GM18519 (cell line): ENCODE data around the gene BCKDHB.

Source experiments
- ATAC-seq: cut with Tn5 transposase; IDR thresholded peaks from one replicate; pipeline ENCODE4 v1.9.1; 2021; ENCODE audit warnings: mild to moderate bottlenecking, moderate library complexity; ENCODE audit not compliant: unreplicated experiment, low FRiP score

Gene BCKDHB

GRCh38 chr6:80319196-80319595 is 212.7 kb downstream of the BCKDHB start:
- no peak for ATAC-seq

DNA sequence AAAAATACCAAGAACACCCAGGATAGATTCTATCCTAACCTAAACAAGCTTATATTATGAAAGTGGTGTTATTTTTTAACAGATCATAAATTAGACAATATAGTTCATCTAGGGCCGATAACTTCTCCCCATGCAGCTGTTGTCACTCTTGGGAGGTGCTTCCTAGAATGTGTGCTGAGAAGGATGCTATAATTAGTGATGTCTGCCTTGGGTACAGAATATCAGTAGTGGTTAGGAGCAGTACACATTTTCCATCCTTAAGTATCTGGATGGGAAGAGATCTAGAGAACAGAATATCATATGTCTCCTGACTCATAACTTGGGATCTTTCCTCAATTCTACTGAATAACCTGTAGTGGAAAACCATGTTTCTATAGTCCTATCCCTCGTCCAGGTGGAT is 214.5 kb downstream of the BCKDHB start:
- ATAC-seq: no peak

DNA sequence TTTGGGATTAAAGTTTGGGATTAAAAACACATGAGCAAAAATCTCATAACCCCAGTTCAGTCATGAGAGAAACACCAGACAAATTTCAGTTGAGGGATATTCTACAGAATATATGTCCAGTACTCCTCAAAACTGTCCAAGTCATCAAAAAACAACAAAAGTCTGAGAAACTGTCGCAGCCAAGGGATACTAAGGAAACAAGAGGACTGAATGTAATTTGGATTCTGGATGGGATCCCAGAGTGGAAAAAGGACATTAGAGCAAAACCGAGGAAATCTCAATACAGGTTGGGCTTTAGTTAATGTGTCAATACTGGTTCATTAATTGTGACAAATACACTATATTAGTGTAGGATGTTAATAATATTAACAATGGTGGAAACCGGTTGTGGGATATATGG is 219.3 kb downstream of the BCKDHB start:
- ATAC-seq: no peak

DNA sequence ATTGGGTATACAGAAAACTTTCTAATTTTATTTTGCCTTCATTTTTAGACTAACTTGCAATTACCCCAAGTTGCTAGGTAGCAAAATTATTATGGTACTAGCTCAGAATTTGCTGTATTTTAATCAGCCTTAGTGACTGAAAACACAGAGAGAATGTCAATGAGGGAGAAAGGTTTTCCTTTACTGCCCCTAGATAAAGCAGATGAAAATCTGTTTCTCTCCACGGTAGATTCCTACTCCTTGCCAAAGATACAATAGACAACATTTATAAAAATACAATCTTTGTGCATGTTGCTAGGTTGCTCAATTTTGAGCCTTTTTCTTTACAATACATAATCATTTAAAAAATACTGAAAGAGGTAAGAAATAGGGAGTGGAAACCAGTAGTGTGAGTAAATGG is 222.2 kb downstream of the BCKDHB start:
- ATAC-seq: no peak

- ATAC-seq: no peak
Observed at GRCh38 chr6:80329496-80329895, 223.0 kb downstream of the BCKDHB start.

GRCh38 chr6:80330961-80331360 is 224.5 kb downstream of the BCKDHB start:
- no peak for ATAC-seq

GRCh38 chr6:80331522-80331921 is 225.1 kb downstream of the BCKDHB start:
- ATAC-seq: no peak

GRCh38 chr6:80331974-80332373 is 225.5 kb downstream of the BCKDHB start:
- ATAC-seq: no peak

GRCh38 chr6:80333342-80333741 is 226.9 kb downstream of the BCKDHB start:
- ATAC-seq: no peak

DNA sequence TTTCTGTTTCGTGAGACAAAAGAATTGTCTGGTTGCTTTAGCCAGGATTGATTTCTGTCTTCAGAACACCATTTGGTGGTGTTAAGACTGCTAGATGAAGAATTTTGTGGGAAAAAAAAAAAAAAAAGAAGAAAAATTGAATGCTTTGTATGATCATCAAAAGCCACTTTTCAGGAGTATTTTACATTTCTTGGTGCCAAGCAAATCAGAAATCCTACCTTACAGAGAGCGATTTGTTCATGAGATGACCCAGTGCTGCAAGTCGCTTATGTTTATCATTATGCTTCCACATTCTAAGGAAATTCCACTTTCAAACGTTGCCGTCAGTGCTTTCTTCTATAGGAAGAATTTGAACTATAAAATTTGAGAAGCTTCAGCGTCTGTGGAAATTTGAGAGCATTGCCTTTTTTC is 228.7 kb downstream of the BCKDHB start:
- no peak for ATAC-seq

GRCh38 chr6:80336911-80337310 is 230.4 kb downstream of the BCKDHB start:
- no peak for ATAC-seq

GRCh38 chr6:80338201-80338836 is 231.8 kb downstream of the BCKDHB start:
- no peak for ATAC-seq

GRCh38 chr6:80339421-80339820 is 232.9 kb downstream of the BCKDHB start:
- ATAC-seq: no peak

DNA sequence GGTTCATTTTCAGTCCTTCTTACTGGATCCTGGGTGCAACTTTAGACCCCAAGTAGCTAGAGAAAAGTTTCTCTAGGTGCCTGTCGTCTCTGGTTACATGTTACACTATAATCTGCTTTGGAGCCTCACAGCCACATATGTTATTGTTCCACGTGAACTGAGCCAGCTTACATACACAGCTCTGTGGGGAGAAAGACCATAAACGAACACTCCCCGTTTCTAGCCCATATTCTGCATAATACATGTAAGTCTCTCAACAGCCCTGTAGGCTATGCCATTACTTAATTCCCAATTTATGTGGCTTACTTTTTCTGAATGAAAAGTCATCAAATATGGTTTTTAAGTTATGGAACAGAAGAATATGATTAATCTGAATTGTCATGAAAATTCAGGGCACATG is 233.8 kb downstream of the BCKDHB start:
- no peak for ATAC-seq

GRCh38 chr6:80340686-80341085 is 234.2 kb downstream of the BCKDHB start:
- no peak for ATAC-seq

- ATAC-seq: no peak
Observed at GRCh38 chr6:80341330-80341729, 234.9 kb downstream of the BCKDHB start.

DNA sequence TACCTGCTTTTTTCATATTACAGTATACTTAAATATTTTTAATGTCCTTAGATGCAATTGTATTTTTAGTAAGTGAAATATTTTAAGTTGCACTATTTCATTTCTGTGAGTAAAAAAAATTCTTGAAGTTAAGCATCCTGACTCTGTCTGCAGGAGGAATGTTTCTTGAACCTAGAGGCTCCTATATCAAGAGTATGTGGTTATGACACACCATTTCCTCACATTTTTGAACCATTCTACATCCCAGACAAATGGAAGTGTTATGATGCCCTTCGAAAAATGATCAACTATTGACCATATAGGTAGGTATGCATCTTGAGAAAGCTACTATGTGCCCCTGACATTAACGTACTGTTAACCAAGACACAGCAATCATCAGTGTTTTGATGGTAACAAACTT is 237.0 kb downstream of the BCKDHB start:
- no peak for ATAC-seq

GRCh38 chr6:80347101-80347500 is 240.6 kb downstream of the BCKDHB start:
- no peak for ATAC-seq

DNA sequence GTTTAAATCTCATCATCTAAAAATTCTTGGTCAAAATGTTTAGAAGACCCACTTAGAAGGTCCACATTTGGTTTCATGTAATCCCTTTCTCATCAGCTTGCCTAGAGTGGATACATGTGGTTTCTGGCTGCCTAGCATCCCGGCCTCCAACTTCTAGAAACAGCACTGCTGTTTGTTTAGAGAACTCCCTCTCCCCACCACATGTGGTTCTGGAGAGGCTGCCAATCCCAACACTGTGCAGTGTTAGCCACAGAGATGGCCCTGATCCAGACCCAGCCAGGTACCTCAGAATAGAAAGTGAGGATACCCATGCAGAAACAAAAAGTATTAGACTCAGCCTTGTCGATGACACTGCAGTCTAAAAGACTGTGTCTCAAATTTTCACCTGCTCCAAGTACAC is 241.8 kb downstream of the BCKDHB start:
- ATAC-seq: no peak

DNA sequence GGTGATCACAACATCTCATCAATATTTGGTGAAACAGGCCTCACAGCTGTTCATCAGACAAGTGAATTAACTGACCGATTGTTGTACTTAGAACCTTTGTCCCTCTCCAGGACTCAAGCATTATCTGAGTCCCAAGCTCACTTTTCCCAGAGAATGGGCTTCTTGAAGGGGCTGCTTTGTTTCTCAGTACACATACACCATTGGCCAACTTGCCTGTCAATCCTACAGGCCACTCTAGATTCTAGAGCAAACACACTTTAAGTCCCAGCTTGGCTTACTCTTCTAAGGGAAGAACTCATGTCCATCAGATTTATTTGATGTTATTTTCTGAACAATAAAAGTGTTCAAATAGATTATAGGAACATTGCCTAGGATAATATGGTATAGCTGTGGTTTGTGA is 249.5 kb downstream of the BCKDHB start:
- no peak for ATAC-seq

DNA sequence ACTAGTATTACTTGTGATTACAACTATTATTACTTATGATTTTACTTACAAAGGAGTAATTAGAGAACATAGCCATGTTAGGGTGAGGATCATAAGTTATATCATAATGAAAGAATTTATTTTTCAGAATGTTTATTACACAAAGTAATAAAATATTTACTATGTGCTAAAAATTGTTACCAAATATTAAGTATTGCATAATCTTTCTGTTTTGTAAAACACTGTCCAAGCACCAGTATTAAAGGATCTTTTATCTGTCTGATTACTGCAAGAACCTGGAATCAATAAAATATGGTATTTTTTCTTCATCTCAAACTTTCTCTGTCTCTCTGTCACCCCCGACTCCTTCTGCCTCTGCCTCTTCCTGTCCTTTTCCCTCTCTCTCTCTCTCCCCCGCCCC is 250.1 kb downstream of the BCKDHB start:
- ATAC-seq: no peak

- ATAC-seq: no peak
Observed at GRCh38 chr6:80357081-80357480, 250.6 kb downstream of the BCKDHB start.

DNA sequence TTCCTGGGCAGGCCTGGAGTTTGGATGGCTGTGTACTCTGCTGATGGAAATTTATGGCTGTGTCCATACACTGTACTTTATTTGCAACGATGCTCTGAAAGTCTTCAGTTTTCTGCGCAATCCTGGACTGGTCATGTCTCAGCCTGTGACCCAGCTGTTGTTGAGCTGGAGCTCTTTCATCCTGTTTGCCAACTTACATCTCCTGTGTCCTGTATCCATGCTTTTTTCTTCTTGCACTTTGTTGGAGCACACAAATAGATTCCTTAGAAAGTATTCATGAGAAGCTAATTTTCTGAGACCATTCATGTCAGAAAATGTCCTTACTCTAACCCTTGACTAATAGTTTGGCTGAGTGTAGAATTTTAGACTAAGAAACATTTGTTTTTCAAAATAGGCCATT is 251.2 kb downstream of the BCKDHB start:
- no peak for ATAC-seq
